GM12875 (cell line): ENCODE results near the gene UGT2A3.

Experiments used
- H3K4me3 ChIP-seq: one replicate; pipeline ENCODE4 v1.5.1; 2011; ENCODE audit warnings: low read depth, low read length, control low read depth
- TF ChIP-seq, protein P1 (sequence below): IDR thresholded peaks from 2 replicates; pipeline ENCODE4 v1.5.1; 2011; ENCODE audit warnings: low read depth, mild to moderate bottlenecking, control low read depth, inconsistent platforms, low read length, moderate library complexity, borderline replicate concordance; ENCODE audit not compliant: insufficient read depth

Gene UGT2A3

DNA sequence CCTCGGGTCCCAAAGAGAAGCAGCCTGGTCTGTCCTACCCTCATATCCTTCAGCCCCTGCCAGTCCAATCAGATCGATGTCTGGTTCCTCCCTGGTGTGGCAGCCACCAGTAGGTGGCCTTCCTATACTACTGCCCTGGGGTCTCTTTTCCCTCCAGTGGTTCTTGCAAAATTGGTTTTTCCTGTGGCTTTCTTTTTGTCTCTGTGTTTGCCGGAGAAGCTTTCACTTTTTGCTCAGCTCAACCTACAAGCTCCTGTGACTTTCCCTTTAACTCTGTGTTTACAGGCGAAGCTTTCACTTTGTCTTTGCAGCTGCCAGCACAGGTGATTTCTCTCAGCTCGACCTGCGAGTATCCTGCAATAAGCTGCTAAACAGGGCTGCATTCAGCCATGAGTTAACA, 46.8 kb downstream of the UGT2A3 start:
- H3K4me3 ChIP-seq: no peak overlapping the region
- TF ChIP-seq, protein P1, sequence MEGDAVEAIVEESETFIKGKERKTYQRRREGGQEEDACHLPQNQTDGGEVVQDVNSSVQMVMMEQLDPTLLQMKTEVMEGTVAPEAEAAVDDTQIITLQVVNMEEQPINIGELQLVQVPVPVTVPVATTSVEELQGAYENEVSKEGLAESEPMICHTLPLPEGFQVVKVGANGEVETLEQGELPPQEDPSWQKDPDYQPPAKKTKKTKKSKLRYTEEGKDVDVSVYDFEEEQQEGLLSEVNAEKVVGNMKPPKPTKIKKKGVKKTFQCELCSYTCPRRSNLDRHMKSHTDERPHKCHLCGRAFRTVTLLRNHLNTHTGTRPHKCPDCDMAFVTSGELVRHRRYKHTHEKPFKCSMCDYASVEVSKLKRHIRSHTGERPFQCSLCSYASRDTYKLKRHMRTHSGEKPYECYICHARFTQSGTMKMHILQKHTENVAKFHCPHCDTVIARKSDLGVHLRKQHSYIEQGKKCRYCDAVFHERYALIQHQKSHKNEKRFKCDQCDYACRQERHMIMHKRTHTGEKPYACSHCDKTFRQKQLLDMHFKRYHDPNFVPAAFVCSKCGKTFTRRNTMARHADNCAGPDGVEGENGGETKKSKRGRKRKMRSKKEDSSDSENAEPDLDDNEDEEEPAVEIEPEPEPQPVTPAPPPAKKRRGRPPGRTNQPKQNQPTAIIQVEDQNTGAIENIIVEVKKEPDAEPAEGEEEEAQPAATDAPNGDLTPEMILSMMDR: peak; percentile 31; the same call in 1 of the 2 replicates

DNA sequence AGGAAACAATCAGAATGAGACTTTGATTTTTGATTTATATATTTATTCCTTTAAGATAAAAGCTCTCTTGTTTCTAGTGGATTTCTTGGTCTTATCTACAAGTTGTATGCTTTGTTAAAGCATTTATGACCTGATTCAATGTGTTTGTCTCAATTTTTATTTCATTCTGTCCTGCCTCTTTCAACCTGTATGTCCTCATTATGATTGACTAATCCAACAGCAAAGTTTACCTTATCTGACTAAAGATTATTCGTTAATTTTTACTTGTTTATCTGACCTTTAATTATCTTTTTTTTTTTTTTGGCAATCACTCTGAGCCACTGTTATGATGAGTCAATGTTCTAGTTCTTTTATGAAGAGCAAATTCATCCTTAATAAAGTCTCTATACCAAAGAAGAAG, 54.9 kb downstream of the UGT2A3 start:
- TF ChIP-seq, protein P1: no peak
- H3K4me3 ChIP-seq: no peak overlapping the region

DNA sequence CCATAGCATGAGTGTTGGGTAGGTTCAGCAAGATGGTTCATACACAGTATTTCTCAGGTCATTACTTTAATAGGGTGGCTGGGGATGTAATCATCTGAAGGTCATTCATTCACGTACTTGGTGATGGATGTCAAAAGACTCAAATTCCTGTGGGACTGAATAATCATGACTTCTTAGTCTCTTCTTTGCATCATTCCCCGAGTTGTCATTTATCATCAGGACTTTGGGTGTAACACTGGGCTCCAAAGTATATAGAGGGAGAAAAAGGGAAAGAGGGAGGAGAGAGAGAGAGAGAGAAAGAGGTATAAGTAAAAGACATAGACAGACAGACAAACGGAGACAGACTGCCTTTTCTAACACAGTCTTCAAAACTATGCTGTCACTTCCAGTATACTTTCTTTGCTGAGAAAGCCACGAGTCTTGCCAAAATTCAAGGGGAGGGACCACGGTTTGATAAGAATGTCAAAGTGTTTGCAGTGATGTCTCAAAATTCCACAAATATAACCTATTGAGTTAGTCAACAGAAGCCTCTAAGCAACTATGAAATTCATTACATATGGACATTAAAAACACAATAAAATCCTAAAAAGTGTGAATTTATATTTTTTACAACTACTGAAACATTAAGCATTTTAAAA, 55.9 kb downstream of the UGT2A3 start:
- no peak overlapping the region for H3K4me3 ChIP-seq

DNA sequence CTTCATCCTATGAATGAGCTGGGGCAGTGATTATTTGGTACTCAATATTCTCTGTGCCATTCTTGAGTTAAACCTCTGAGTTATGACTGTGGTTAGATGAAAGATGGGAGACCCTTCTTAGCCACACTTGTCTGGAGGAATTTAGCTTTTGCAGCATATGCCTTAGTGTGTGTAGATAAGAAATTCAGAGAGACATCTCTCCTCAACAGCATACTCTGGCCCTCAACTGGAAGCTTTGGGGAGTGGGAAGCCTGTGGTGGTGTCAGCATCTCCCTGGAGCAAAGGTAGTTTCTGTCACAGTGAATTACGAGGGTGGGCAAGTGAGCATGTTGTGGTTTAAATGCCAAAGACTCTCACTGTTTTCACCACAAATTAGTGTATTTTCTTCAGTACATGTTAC, 58.7 kb downstream of the UGT2A3 start:
- no peak overlapping the region for H3K4me3 ChIP-seq
- TF ChIP-seq, protein P1: no peak

More for the DNA sequence above, 55.9 kb downstream of the UGT2A3 start:
- TF ChIP-seq, protein P1: no peak

DNA sequence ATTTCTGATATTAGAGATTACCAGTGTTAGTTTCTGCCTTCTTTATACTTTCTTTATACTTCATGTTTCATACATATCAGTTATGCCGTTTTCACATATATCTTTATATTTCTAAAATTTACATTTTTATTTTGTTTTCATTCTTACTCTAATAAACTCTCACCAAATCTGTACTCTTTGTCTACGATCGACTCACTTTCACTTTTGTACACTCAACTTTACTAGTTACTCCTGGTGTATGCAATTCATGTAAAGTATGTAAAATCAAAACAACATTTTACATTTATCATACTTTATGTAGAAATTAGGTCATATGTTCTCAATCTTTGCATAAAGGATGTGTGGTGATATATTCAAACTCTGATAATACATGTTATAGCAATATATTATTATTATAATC, 59.9 kb downstream of the UGT2A3 start:
- TF ChIP-seq, protein P1: no peak
- no peak overlapping the region for H3K4me3 ChIP-seq

DNA sequence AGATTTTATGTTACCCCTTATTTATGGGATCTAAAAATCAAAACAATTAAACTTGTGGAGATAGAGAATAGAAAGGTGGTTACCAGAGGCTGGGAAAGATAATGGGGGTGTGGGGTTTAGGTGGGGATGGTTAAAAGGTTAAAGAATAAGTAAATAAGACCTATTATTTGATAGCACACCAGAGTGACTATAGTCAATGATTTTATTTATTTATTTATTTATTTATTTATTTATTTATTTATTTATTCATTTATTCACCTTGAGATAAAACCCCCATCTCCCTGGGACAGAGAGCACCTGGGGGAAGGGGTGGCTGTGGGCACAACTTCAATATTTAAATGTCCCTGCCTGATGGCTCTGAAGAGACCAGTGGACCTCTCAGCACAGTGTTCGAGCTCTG, 66.1 kb downstream of the UGT2A3 start:
- TF ChIP-seq, protein P1: no peak
- no peak overlapping the region for H3K4me3 ChIP-seq

DNA sequence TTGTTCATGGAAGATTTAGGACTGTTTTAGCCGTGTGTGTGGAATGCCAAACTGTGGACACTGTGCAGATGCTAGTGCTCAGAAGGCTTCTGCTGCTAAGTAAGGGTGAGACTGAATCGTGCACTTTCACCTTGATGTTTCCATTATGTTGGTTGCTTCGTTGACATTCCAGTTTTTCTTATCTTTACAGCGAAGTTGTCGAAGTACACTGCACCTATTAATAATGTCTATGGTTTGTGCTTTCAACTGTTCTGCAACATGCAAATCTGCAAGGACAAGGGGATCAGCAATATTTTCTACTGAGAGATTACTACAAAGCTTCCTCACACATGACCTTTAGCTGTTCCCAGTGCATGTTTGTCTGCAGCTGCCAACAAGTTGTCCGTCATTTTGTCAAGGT, 67.7 kb downstream of the UGT2A3 start:
- TF ChIP-seq, protein P1: no peak
- H3K4me3 ChIP-seq: no peak overlapping the region
